T-cell (primary cell): ENCODE results near the gene ZNF148. TPM values are rescaled to one million over a fixed set of nuclear protein-coding genes. Genes with fewer than 3 reads are reported as not detected.

Experiments
- ATAC-seq, 4 experiments: fragments of 200-7000 bp in 3 of 4; fragments of 150-1000 bp in 1 of 4; cut with Tn5 transposase; replicated peaks in 1 of 4; 1 replicate in 3 of 4; 2 replicates in 1 of 4; pipeline ENCODE4 v1.10.0; 2021; ENCODE audit warnings: moderate library complexity in 3 of 4, mild to moderate bottlenecking in 2 of 4, moderate number of reproducible peaks in 1 of 4
- CTCF ChIA-PET, 2 donors: fragments of 300-600 bp; sonication (Branson Sonifier 250); formaldehyde crosslinking; loops; one replicate each; lab custom pipeline; 2022; ENCODE audit warnings: antibody characterized with exemption in 2 of 2; lab: Charles Lee
- POLR2A ChIA-PET, 2 donors: fragments of 300-600 bp; sonication (Branson Sonifier 250); formaldehyde crosslinking; loops; one replicate each; lab custom pipeline; 2022; ENCODE audit warnings: antibody characterized with exemption in 2 of 2; lab: Charles Lee
- DNase-seq, 35 experiments: peaks; one replicate each; pipeline versions ENCODE4 v3.0.0 to v3.0.0-alpha.2; 2013 to 2023
- H3K27ac ChIP-seq: one replicate; pipeline ENCODE4 v1.5.1; 2013; ENCODE audit warnings: low read length
- H3K27me3 ChIP-seq, 2 experiments: replicated peaks in 1 of 2; 1 replicate in 1 of 2; 2 replicates in 1 of 2; pipeline versions ENCODE4 v1.6.1 to v1.7.0; 2013; ENCODE audit warnings: low read length in 1 of 2, mixed read lengths in 1 of 2; ENCODE audit not compliant: control insufficient read depth in 2 of 2, insufficient read depth in 2 of 2; ENCODE audit errors: extremely low read depth in 1 of 2
- H3K36me3 ChIP-seq, 2 donors: 1 replicate in 1 of 2; 2 replicates in 1 of 2; pipeline versions ENCODE4 v1.6.1 to v1.7.0; 2013; ENCODE audit warnings: low read length in 1 of 2; ENCODE audit not compliant: control insufficient read depth in 2 of 2, insufficient read depth in 1 of 2; ENCODE audit errors: extremely low read depth in 1 of 2
- H3K4me1 ChIP-seq, 2 experiments: 1 replicate in 1 of 2; 2 replicates in 1 of 2; pipeline versions ENCODE4 v1.6.1 to v1.7.0; 2013; ENCODE audit warnings: low read length in 2 of 2, mixed read lengths in 1 of 2; ENCODE audit not compliant: insufficient read depth in 2 of 2, control insufficient read depth in 1 of 2; ENCODE audit errors: extremely low read depth in 1 of 2
- H3K4me3 ChIP-seq, 2 donors: 1 replicate in 1 of 2; 2 replicates in 1 of 2; pipeline versions ENCODE4 v1.5.1 to v1.7.0; 2013; ENCODE audit warnings: mild to moderate bottlenecking in 2 of 2, low read length in 1 of 2, moderate library complexity in 1 of 2; ENCODE audit not compliant: control insufficient read depth in 1 of 2; ENCODE audit errors: extremely low read depth in 1 of 2
- H3K9me3 ChIP-seq: 2 replicates; pipeline ENCODE4 v1.7.0; 2013
- H3K27ac Mint-ChIP-seq, 2 donors: one replicate each; pipeline ENCODE4 v1.8.0; 2020 to 2021; ENCODE audit warnings: mild to moderate bottlenecking in 2 of 2, mixed read lengths in 2 of 2
- H3K27me3 Mint-ChIP-seq, 2 donors: one replicate each; pipeline ENCODE4 v1.8.0; 2021 to 2022; ENCODE audit warnings: mixed read lengths in 2 of 2
- H3K36me3 Mint-ChIP-seq: one replicate; pipeline ENCODE4 v1.8.0; 2021; ENCODE audit warnings: mixed read lengths
- H3K4me1 Mint-ChIP-seq, 3 donors: one replicate each; pipeline ENCODE4 v1.8.0; 2020 to 2022; ENCODE audit warnings: mixed read lengths in 3 of 3, mild to moderate bottlenecking in 1 of 3
- H3K4me3 Mint-ChIP-seq, 3 donors: one replicate each; pipeline ENCODE4 v1.8.0; 2020 to 2022; ENCODE audit warnings: mild to moderate bottlenecking in 3 of 3, mixed read lengths in 3 of 3, moderate library complexity in 3 of 3
- H3K9me3 Mint-ChIP-seq, 3 donors: one replicate each; pipeline ENCODE4 v1.8.0; 2020 to 2022; ENCODE audit warnings: mixed read lengths in 3 of 3
- WGBS: methylation state at CpG from one replicate; pipeline ENCODE4 v1.1.5; 2013; ENCODE audit warnings: missing lambda C conversion rate; ENCODE audit not compliant: insufficient coverage; 5-methylcytosine and 5-hydroxymethylcytosine counted together
- total RNA-seq, 35 experiments: library from RNA in 6 of 35; stranded (reverse) in 6 of 35; fragments of 120-200 nt in 1 of 35; gene quantifications; one replicate each; pipeline versions ENCODE4 v1.2.1 to v1.2.4 and lab custom pipeline; 2013 to 2026

Gene ZNF148
- total RNA-seq, 5 donors from 2014 or later (not counting 1 experiment from before 2014, with no cell fraction given) = 46.5 to 50.6 (median 50.4) TPM

DNA sequence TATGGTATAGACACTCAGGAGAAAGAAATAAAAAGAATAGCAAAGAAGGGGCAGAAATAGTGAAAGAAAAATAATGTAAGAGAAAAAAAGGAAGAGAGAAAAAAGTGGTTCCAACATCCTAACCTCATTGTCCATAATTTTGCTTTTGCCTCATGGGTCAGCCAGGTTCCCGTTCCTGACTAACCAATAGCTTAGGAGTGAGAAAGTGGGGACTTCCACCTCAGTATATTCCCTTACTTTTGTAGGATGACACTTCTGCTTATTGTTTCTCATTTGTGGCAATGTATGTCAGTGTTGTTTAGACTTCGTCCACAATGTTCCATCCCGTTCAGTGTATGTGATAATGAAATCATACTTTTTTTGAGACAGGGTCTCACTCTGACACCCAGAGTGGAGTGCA, 153.3 kb downstream of the ZNF148 start:
- Histone ChIP-seq H3K27ac (no peak overlapping the region), H3K27me3 (no peaks in the 10 kb centered on the region), H3K4me1 (no peaks in the 10 kb centered on the region), H3K36me3 (no peaks in the 10 kb centered on the region), H3K9me3 (no peaks in the 10 kb centered on the region), H3K4me3 (no peak overlapping the region)
- H3K27me3 Mint-ChIP-seq = no peaks in the 10 kb centered on the region
- ChIA-PET CTCF (no interaction called here), POLR2A (no interaction called here)
- H3K4me1 Mint-ChIP-seq = peaks cover 0 to 12% (median 9%) of the 10 kb centered on the region in 3 donors
- DNase-seq (no peak), ATAC-seq (no peak)
- H3K27ac Mint-ChIP-seq = peak overlapping the region in 1 of 2 donors; percentile 1
- no peak overlapping the region for H3K4me3 Mint-ChIP-seq
- H3K36me3 Mint-ChIP-seq = peaks cover under 1% of the 10 kb centered on the region
- WGBS = no CpG with 5 or more reads among the region's 3 CpGs
- H3K9me3 Mint-ChIP-seq = no peaks in the 10 kb centered on the region

GRCh38 chr3:125220727-125221429, 154.2 kb downstream of the ZNF148 start:
- Histone ChIP-seq H3K27me3 (no peaks in the 10 kb centered on the region), H3K36me3 (no peaks in the 10 kb centered on the region), H3K4me1 (no peaks in the 10 kb centered on the region), H3K4me3 (no peak overlapping the region), H3K9me3 (no peaks in the 10 kb centered on the region), H3K27ac (no peak overlapping the region)
- Mint-ChIP-seq H3K4me1 (peaks cover 0 to 12% (median 9%) of the 10 kb centered on the region in 3 donors), H3K9me3 (no peaks in the 10 kb centered on the region), H3K36me3 (no peaks in the 10 kb centered on the region), H3K4me3 (no peak overlapping the region), H3K27me3 (no peaks in the 10 kb centered on the region), H3K27ac (no peak overlapping the region)
- 88% methylated on average over 4 of the region's 7 CpGs for WGBS
- CTCF ChIA-PET = no interaction called here
- ATAC-seq (no peak), DNase-seq (no peak)
- POLR2A ChIA-PET = interaction anchor here in 1 of 2 donors (0.7 kb wide), 1 partner anchor 82 kb away, joined by 3 read pairs; no protein-coding TSS in a partner anchor

- Mint-ChIP-seq H3K36me3 (no peaks in the 10 kb centered on the region), H3K4me3 (no peak overlapping the region), H3K27ac (no peak overlapping the region), H3K27me3 (peaks cover 0 to 1% of the 10 kb centered on the region in 2 donors), H3K4me1 (peaks cover under 1 to 12% (median 9%) of the 10 kb centered on the region in 3 donors), H3K9me3 (no peaks in the 10 kb centered on the region)
- H3K9me3 ChIP-seq = no peaks in the 10 kb centered on the region
- no peaks in the 10 kb centered on the region for H3K36me3 ChIP-seq
- no peaks in the 10 kb centered on the region for H3K4me1 ChIP-seq
- POLR2A ChIA-PET = interaction anchor here in 1 of 2 donors (0.7 kb wide), 1 partner anchor 81 kb away, joined by 3 read pairs; no protein-coding TSS in a partner anchor
- DNase-seq = no peak
- no peak overlapping the region for H3K4me3 ChIP-seq
- WGBS = 85% methylated on average over 6 of the region's 10 CpGs
- CTCF ChIA-PET = interaction anchor here in 1 of 2 donors (0.5 kb wide), 1 partner anchor 122 kb away, joined by 3 read pairs; no protein-coding TSS in a partner anchor
- no peak for ATAC-seq
- peaks cover 0 to 5% of the 10 kb centered on the region in 2 experiments for H3K27me3 ChIP-seq
- H3K27ac ChIP-seq = no peak overlapping the region
Observed at GRCh38 chr3:125220183-125220582, 154.9 kb downstream of the ZNF148 start.

GRCh38 chr3:125219261-125219701, 155.8 kb downstream of the ZNF148 start:
- no peak overlapping the region for H3K27ac Mint-ChIP-seq
- POLR2A ChIA-PET = no interaction called here

DNA sequence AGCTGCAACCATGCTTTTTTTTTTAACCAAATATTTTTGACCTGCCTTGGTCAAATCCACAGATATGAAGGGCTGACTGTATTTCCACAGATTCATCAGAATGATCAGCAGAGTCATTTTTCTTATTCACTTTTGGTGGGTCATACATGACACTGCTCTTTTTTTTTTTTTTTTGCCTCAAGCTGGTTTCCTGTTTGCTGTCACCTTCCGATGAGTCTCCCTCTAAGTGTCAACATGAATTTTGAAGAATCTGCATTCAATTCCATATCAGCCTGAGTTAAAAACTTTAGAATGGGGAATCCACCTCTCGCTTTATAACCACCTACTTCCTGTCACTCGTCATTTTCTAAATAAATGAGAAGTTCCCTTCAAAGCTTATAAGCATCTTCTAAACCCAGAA, 160.4 kb downstream of the ZNF148 start:
- ChIA-PET POLR2A (interaction anchor here in 1 of 2 donors (0.5 kb wide), 1 partner anchor 582 kb away, joined by 3 read pairs; no protein-coding TSS in a partner anchor), CTCF (interaction anchor here in 1 of 2 donors (0.5 to 0.7 kb wide), 2 partner anchors 141 to 271 kb away, joined by 5 to 6 read pairs; no protein-coding TSS in a partner anchor)
- no CpG with 5 or more reads among the region's 3 CpGs for WGBS
- Histone ChIP-seq H3K4me3 (no peak overlapping the region), H3K27ac (no peak overlapping the region), H3K4me1 (peaks cover 0 to 14% of the 10 kb centered on the region in 2 experiments), H3K9me3 (no peaks in the 10 kb centered on the region), H3K27me3 (peaks cover 11 to 32% of the 10 kb centered on the region in 2 experiments), H3K36me3 (no peaks in the 10 kb centered on the region)
- Mint-ChIP-seq H3K9me3 (no peaks in the 10 kb centered on the region), H3K27ac (no peak overlapping the region), H3K27me3 (peaks cover 36 to 46% of the 10 kb centered on the region in 2 donors), H3K4me1 (peaks cover 8 to 16% (median 12%) of the 10 kb centered on the region in 3 donors), H3K36me3 (no peaks in the 10 kb centered on the region), H3K4me3 (no peak overlapping the region)
- DNase-seq (peak in 1 of 35 experiments; percentile 25), ATAC-seq (peak in 2 of 4 experiments; percentile 20 to 48)

More at GRCh38 chr3:125219261-125219701, 155.8 kb downstream of the ZNF148 start:
- H3K9me3 ChIP-seq = no peaks in the 10 kb centered on the region
- peaks cover 0 to 6% of the 10 kb centered on the region in 2 experiments for H3K27me3 ChIP-seq
- ATAC-seq = no peak
- WGBS = 100% methylated on average over 3 of the region's 8 CpGs
- no peak for DNase-seq
- Mint-ChIP-seq H3K27me3 (peaks cover 7 to 10% of the 10 kb centered on the region in 2 donors), H3K9me3 (no peaks in the 10 kb centered on the region), H3K36me3 (no peaks in the 10 kb centered on the region), H3K4me1 (peaks cover 10 to 19% (median 14%) of the 10 kb centered on the region in 3 donors), H3K4me3 (no peak overlapping the region)
- CTCF ChIA-PET = no interaction called here
- H3K4me1 ChIP-seq = no peaks in the 10 kb centered on the region
- no peaks in the 10 kb centered on the region for H3K36me3 ChIP-seq
- no peak overlapping the region for H3K4me3 ChIP-seq
- no peak overlapping the region for H3K27ac ChIP-seq

DNA sequence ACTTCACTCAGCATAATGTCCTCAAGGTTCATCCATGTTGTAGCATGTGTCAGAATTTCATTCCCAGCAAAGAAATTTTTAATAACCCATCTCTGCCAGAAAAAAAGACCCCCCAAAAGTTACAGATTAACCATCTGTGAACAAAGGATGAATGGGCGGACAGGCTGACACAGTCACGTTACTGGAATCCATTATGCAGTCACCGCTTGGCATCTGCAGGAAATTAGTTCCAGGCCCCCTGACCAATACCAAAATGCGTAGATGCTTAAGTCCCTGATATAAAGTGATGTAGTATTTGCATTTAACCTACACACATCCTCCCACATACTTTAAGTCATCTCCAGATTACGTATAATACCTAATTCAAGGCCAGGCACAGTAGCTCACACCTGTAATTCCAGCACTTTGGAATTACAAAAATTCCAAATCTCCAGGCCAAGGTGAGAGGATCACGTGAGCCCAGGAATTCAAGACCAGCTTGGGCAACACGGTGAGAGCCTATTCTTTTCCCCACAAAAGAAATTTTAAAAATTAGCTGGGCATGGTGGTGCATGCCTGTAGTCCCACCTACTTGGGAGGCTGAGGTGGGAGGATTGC, 161.1 kb downstream of the ZNF148 start:
- Histone ChIP-seq H3K27ac (no peak overlapping the region), H3K9me3 (no peaks in the 10 kb centered on the region), H3K27me3 (peaks cover 11 to 32% of the 10 kb centered on the region in 2 experiments), H3K4me3 (no peak overlapping the region), H3K4me1 (peaks cover 0 to 14% of the 10 kb centered on the region in 2 experiments), H3K36me3 (no peaks in the 10 kb centered on the region)
- Mint-ChIP-seq H3K4me1 (peaks cover 8 to 16% (median 12%) of the 10 kb centered on the region in 3 donors), H3K4me3 (peak overlapping the region in 1 of 3 donors; percentile 25), H3K36me3 (no peaks in the 10 kb centered on the region), H3K9me3 (no peaks in the 10 kb centered on the region), H3K27ac (no peak overlapping the region), H3K27me3 (peaks cover 42 to 52% of the 10 kb centered on the region in 2 donors)
- CTCF ChIA-PET = interaction anchor here in 1 of 2 donors (0.5 to 0.7 kb wide), 2 partner anchors 142 to 271 kb away, joined by 5 to 6 read pairs; no protein-coding TSS in a partner anchor
- POLR2A ChIA-PET = interaction anchor here in 1 of 2 donors (0.6 kb wide), 1 partner anchor 100 kb away, joined by 4 read pairs; no protein-coding TSS in a partner anchor
- ATAC-seq (no peak), DNase-seq (no peak)
- WGBS = 94% methylated on average over 3 of the region's 7 CpGs
